DOHH2 (cell line): ENCODE results near the gene METTL8.

Experiments
- CTCF ChIP-seq: fragments of 200-600 bp; sonication (generic); IDR thresholded peaks from one replicate; pipeline ENCODE4 v1.5.1; 2014; ENCODE audit warnings: antibody characterized with exemption, mild to moderate bottlenecking, low read depth, low read length; ENCODE audit not compliant: poor library complexity, severe bottlenecking
- EZH2phosphoT487 ChIP-seq: fragments of 200-600 bp; sonication (generic); IDR thresholded peaks from 2 replicates; pipeline ENCODE4 v1.6.1; 2017; ENCODE audit warnings: borderline replicate concordance, mild to moderate bottlenecking, antibody characterized with exemption, low read length, moderate library complexity, mixed read lengths

GRCh38 chr2:171431677-171432167 is 2.1 kb downstream of the METTL8 start:
- TF ChIP-seq CTCF (no peak), EZH2phosphoT487 (no peak)
